ENCODE data around the gene NUP214.
A peak's percentile ranks its signal among the peaks of the same experiment; 100 is the strongest.
"Not testable (repeated sequence)": the region's sequence is repeated elsewhere in the genome, so short reads cannot be mapped to it uniquely, and the experiment has no call there.

NUP214 gene

DNA sequence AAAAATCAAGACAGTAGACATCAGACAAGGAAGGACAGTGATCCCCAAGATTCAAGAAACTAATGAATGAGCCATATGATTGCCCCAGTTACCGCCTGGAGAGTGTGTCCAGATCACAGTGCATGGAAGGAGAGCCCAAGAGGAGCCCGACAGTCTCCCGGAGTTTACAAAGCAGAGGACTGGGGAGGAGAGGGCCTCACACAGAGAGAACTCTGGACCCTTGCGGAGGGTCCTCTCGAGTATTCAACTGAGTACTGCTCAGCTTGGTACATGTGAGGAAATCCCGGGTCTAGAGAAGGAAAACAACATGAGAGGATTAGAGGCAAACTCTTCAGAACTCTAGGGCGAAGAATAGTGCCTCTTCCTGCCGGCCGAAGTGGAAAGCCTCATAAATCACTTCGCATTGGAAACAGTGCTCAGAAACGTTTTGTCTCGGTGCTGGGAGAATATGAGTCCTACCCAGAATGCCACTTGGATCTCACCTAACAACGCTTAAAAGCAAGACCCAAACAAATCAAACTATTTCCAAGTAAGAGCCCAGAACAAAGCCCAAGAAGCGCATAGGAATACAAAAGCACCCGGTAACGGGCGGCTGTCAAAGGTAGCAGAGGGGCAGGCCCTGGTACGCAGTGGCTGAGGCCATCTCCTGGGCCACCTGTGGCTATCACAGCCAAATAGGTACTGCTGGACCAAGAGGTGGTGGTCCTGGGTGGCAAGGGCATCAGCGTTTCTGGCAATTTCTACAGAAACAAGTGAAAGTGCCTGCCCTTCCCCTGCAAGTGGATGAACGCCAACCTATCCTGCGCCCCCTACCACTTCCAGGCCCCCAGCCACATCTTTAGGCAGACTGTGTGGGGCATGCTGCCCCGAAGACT lies 114.9 kb downstream of the NUP214 start:
- no peak for TF ChIP-seq ZNF274 (IDR thresholded peaks at IDR 0.05; ENCODE audit: low read depth, low read length)

DNA sequence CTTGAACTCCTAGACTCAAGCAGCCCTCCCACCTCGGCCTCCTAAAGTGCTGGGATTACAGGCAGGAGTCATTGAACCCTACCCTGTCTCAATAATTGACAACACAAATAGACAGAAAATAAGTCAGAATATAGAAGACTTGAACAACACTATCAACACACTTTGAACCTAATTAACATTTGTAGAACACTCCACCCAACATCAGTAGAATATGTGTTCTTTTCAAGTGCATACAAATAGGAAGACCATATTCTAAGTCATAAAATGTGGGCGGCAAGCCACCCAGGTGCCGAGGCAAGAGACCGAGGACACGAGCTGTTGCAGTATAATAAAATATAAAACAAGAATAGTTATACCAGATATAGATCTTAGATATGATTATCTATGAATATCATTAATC lies 118.9 kb downstream of the NUP214 start:
- H3K4me3 ChIP-seq (ENCODE audit: low read length), result not testable (repeated sequence)

More for the DNA sequence above, 114.9 kb downstream of the NUP214 start:
- H3K4me3 ChIP-seq (ENCODE audit: low read length), result no peak overlapping the region

DNA sequence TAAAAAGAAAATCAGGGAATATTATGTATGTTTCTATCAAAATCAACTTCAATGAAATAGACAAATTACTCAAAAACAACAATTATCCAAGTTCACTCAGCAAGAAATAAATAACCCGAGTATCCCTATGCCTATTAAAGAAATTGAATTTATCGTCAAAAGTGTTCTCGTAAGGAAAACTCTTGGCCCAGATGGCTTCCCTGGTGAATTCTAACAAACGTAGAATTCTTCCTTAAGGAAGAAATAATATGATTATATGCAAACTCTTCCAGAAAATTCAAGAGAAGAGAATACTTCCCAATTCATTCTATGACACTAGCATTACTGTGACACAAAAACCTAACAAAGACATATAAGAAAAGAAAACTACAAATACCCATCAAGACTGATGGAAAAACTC lies 121.2 kb downstream of the NUP214 start:
- no peak for TF ChIP-seq ZNF274 (IDR thresholded peaks at IDR 0.05; ENCODE audit: low read depth, low read length)
- no peak overlapping the region for H3K4me3 ChIP-seq (ENCODE audit: low read length)

DNA sequence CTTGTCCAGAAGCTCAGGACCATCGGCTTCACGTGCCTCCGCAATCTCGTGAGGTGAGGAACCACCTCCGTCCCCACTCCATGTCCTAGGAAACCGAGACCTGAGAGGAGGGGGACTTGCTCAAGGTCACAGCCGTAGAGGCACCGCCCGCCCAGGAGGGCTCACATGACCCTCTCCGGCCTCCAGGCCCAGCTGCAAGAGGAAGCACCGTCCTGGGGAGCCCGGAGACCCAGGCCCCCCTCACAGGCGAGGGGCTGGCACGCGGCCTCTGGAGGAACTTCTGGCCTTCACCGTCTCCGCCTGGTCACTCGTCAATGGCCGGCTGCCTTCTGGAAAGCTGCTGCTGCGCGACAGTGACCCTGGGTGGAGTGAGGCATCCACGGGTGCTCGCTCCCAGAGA lies 126.7 kb downstream of the NUP214 start:
- TF ChIP-seq ZNF274 (IDR thresholded peaks at IDR 0.05; ENCODE audit: low read depth, low read length), result no peak
- H3K4me3 ChIP-seq (ENCODE audit: low read length), result peak overlapping the region; percentile 26; the same call in 1 of the 2 replicates

DNA sequence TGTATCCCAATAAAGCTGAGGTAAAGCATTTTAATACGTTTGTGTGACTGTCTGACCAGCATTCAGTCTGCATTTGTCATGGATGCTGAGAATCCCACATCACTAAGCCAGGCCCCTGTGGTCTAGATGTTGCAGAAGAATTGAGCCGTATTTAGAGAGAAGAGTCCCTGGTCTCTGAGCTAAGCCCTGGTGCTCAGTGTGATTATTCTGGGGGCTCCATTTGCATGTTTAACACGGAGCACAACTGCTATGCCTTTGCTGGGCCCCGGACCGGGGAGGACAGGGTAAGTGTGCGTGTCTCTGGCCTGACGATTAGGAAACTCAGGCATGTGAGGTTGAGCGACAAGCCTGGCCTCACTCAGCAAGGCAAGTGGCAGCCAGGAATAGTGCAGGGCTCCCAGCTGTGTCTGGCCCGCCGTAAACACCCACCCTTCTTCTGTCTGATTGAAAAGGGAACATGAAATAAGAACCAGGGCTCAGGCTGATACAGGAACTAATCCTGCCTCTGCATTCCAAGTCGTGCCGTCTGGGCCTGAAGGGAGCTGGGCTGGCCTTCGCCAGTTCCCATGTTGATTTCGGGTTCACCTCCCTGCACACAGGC lies 128.6 kb downstream of the NUP214 start:
- no peak overlapping the region for H3K4me3 ChIP-seq (ENCODE audit: low read length)
- TF ChIP-seq ZNF274 (IDR thresholded peaks at IDR 0.05; ENCODE audit: low read depth, low read length), result no peak

DNA sequence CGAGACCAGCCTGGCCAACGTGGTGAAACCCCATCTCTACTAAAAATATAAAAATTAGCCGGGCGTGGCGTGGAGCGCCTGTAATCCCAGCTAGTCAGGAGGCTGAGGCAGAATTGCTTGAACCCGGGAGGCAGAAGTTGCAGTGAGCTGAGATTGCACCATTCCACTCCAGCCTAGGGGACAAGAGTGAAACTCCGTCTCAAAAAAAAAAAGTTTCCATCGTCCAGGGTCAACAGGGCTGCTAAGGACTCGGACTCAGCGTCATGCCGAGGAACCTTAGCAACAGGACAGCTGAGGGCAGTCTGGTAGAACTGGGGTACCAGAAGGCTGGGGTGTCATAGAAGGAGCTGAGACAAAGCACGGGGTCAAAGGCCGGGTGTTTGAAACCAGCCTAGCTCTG lies 129.2 kb downstream of the NUP214 start:
- TF ChIP-seq ZNF274 (IDR thresholded peaks at IDR 0.05; ENCODE audit: low read depth, low read length), result no peak
- no peak overlapping the region for H3K4me3 ChIP-seq (ENCODE audit: low read length)

DNA sequence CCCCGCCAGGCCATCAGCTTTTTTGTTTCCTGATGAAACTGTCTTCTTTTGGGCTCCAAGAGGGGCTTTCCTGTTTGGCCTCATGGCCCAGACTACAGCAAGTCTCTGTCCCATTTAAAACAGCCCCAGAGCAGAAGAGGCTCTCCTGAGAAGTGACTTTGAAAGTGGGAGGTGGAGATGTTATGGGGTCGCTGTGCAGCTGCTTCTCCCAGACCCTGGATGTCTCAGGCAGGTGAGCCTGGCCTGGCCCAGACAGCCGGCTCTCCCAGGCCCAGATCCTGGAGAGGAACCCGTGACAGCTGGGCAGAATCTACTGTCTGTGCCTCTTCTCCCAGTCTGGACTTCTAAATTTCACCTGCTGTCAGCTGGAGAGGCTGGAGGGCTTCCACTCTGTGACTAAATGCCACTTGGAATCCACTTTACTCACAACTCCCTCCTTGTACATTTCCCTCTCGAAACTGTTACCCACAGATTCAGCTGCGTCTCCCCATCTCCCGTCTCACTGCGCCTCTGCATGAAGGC lies 130.4 kb downstream of the NUP214 start:
- TF ChIP-seq ZNF274 (IDR thresholded peaks at IDR 0.05; ENCODE audit: low read depth, low read length), result no peak
- peak overlapping the region; percentile 28; the same call in 1 of the 2 replicates for H3K4me3 ChIP-seq (ENCODE audit: low read length)

DNA sequence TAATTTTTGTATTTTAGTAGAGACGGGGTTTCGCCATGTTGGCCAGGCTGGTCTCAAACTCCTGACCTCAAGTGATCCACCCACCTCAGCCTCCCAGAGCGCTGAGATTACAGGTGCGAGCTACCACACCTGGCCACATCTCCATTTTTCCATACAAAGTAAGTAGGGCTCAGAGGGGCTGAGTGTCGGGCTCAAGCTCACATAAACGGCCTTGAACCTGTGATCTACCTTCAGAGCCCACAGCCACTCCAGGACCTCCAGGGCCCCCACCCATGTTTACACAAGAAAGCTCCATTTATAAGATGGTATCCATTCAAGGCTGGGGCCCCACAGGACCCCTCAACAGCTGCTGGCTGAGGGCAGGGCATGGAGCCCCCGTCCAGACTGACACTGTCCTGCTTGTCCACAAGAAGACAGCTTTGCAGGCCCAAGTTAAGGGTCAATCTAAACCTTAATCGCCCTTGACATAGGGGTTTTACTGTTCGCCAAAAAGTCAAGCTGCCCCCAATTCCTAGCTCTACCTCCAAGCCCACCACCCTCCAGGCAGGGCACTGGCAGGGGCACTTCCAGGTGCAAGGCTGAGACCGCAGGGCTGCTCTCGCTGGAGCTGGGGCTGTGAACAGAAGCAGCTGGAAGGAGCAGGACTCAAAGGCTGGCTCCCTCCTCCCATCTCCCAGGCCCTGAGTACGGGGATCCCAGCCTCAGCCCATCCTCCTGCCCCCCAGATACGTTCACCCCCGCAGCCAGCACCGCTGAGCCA lies 132.1 kb downstream of the NUP214 start:
- TF ChIP-seq ZNF274 (IDR thresholded peaks at IDR 0.05; ENCODE audit: low read depth, low read length), result no peak
- H3K4me3 ChIP-seq (ENCODE audit: low read length), result no peak overlapping the region

DNA sequence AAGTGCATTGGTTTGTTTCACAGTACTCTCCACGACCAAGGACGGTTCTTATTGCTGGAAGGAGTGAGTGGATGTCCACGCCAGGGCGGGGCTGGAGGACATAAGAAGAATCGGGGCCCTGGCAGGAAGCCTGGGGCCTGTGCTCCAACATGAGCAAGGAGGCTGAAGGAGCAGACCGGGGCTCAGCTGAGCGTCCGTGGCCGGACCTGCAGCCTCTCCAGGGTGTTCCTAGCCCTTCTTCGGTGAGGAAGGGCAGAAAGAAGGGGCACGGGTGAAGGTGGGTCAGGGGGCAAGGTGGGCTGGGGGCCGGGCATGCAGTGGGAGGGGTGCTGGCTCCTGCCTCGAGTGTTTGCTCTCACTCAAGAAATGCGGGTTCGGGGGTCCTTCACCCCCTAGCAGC lies 132.8 kb downstream of the NUP214 start:
- TF ChIP-seq ZNF274 (IDR thresholded peaks at IDR 0.05; ENCODE audit: low read depth, low read length), result no peak
- H3K4me3 ChIP-seq (ENCODE audit: low read length), result no peak overlapping the region

DNA sequence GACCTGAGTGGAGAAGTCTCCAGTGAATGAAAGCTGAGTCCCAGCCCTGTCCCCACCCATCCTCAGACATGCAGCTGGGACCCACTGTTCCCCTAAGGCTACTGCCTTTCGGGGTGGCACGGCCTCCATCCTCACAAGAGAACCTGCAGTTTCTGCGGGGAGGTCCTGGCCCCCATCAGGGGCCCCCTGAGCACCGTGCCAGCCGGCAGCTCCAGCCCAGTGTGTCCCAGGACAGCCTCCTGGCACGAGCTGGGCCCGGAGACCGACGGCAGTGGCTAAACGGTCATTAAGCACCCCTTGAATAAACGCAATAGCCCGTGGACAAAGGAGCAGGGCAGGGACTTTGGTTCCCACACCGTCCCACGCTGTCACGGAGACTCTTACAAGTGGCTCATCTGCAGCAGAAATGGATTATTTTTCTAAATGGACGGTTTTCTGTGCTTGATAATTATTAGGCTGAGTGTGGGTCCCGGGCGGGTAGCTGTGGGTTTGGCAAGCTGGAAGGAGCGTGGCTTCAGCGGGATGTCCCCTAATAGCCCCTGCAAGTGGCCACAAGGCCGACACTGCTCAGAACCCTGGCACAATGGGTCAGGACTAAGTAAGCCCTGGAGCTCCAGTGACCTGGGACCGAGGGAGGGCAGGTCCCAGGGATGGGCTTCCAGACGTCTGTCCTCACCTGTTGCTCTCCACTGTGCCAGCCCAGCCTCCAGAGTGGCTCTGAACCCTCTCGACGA lies 133.5 kb downstream of the NUP214 start:
- no peak for TF ChIP-seq ZNF274 (IDR thresholded peaks at IDR 0.05; ENCODE audit: low read depth, low read length)
- H3K4me3 ChIP-seq (ENCODE audit: low read length), result no peak overlapping the region

DNA sequence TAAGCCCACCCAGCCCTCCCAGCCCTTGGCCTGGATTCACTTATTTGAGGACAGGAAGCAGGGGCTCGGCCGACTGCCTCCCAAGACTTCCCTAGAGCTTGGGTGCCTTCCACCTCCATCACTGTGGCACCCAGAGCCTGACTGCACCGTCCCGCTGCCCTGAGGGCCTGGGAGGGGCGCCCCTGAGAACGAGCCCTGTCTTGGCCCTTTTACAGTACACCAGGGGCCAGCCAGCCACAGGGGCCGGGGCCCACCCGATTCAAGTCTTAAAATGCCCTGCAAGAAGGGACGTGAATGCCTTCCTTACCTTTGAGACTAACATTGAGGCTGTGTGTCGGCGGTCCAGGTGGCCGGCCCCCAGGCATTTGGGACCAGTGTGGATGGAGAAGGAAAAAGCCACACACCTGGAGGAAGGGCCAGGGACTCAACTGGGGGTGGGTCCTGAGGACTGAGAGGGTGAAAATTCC lies 134.1 kb downstream of the NUP214 start:
- no peak overlapping the region for H3K4me3 ChIP-seq (ENCODE audit: low read length)
- TF ChIP-seq ZNF274 (IDR thresholded peaks at IDR 0.05; ENCODE audit: low read depth, low read length), result no peak

DNA sequence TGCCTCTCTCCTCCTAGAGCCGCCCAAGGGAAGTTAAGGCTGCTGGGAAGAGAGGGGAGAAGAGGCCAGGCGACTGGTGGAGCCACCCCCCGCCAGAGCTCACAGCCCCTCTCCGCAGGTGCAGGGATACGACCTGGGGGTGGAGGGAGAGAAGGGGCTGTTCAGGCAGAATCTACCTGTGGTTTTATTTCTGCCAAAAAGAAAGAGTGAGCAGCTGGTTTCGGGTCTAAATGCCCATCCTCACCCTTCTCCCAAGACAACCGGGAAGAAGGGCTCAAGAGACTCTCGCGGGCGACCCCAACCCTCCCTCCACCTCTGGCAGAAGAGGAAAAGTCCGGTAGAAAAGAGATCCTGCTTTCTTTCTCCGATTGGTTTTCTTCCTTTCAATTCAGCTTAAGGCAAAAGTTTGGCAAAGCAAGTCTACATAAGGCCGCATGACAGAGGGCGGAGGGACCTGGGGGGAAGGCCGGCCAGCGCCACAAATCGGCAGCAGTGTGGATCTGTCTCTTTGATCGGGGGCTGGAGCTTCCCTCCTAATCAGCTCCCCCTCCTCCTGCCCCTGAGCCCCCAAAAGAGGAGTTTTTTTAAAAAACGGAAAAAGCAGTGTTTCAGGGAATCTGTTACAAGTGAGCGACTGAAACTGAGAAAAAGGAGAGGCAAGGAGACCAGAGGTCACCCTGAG lies 134.7 kb downstream of the NUP214 start:
- H3K4me3 ChIP-seq (ENCODE audit: low read length), result no peak overlapping the region
- TF ChIP-seq ZNF274 (IDR thresholded peaks at IDR 0.05; ENCODE audit: low read depth, low read length), result no peak

DNA sequence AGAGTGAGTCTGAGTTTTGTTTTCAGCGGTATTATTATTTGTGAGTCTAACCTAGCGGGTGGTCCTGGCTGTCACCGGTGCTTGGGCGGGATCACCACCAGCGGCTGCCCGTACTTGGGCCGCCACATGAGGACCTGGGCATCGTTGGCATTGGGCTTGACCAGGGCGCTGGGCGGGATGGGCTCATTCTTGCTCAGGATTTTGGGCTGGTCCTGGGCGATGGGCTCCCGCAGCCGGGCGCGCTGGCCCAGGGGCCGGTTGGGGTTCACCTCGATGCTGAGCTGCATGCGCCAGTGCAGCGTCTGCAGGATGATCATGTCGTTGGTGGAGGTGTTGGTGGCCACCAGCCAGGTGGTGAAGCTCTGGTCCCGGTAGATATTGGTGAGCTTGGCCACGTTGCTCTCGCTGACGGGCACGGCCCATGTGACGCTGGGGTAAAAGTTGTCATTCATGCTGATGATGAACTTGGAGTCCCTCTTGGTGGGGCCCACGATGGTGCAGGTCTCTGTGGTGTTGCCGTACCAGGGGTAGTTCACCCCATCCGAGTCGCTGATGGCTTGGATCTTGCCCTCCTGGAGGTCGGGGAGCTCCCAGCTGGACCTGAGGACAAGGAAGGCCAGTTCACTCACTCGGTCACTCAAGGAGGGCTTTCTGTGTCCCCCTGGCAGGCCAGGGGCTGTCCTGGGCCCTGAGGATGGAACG lies 135.5 kb downstream of the NUP214 start:
- no peak for TF ChIP-seq ZNF274 (IDR thresholded peaks at IDR 0.05; ENCODE audit: low read depth, low read length)
- no peak overlapping the region for H3K4me3 ChIP-seq (ENCODE audit: low read length)

Measured in GM08714 (cell line).